Naive thymus-derived CD4-positive, alpha-beta T cell (primary cell): ENCODE measurements around the gene VAC14. TPM values are rescaled to one million over a fixed set of nuclear protein-coding genes. Genes with fewer than 3 reads are reported as not detected.
A peak's percentile ranks its signal among the peaks of the same experiment; 100 is the strongest.

Experiments used
- ATAC-seq: fragments of 150-1000 bp; cut with Tn5 transposase; 2 replicates; pipeline ENCODE4 v1.10.0; 2021; ENCODE audit warnings: mild to moderate bottlenecking, moderate library complexity
- CTCF ChIA-PET: fragments of 350-600 bp; sonication (Branson Sonifier 250); formaldehyde crosslinking; loops from one replicate; lab custom pipeline; 2021; ENCODE audit warnings: antibody characterized with exemption; lab: Charles Lee
- POLR2A ChIA-PET: fragments of 350-600 bp; sonication (Branson Sonifier 250); formaldehyde crosslinking; loops from one replicate; lab custom pipeline; 2021; ENCODE audit warnings: antibody characterized with exemption, inconsistent platforms; lab: Charles Lee
- DNase-seq, 9 donors: peaks; one replicate each; pipeline versions ENCODE4 v3.0.0 to v3.0.0-alpha.2; 2020 to 2022; ENCODE audit warnings: mixed read lengths in 1 of 9
- H3K27ac ChIP-seq: one replicate; pipeline ENCODE4 v1.7.0; 2013; ENCODE audit warnings: mild to moderate bottlenecking, low read depth, low read length, moderate library complexity
- H3K27me3 ChIP-seq, 2 donors: one replicate each; pipeline ENCODE4 v1.7.0; 2013; ENCODE audit warnings: low read length in 2 of 2, mild to moderate bottlenecking in 2 of 2, moderate library complexity in 2 of 2; ENCODE audit not compliant: control insufficient read depth in 2 of 2, insufficient read depth in 2 of 2
- H3K36me3 ChIP-seq, 3 experiments: 1 replicate in 2 of 3; 2 replicates in 1 of 3; pipeline ENCODE4 v1.7.0; 2013; ENCODE audit warnings: low read length in 3 of 3, mild to moderate bottlenecking in 3 of 3, moderate library complexity in 1 of 3; ENCODE audit not compliant: insufficient read depth in 3 of 3, control insufficient read depth in 2 of 3
- H3K4me1 ChIP-seq, 2 donors: one replicate each; pipeline ENCODE4 v1.7.0; 2013; ENCODE audit warnings: low read length in 2 of 2, mild to moderate bottlenecking in 2 of 2, moderate library complexity in 1 of 2; ENCODE audit not compliant: control insufficient read depth in 2 of 2, insufficient read depth in 2 of 2
- H3K4me3 ChIP-seq: 2 replicates; pipeline ENCODE4 v1.7.0; 2013; ENCODE audit warnings: mild to moderate bottlenecking, low read length
- H3K9me3 ChIP-seq, 3 experiments: 1 replicate in 2 of 3; 2 replicates in 1 of 3; pipeline ENCODE4 v1.7.0; 2013; ENCODE audit warnings: low read length in 3 of 3; ENCODE audit not compliant: control insufficient read depth in 2 of 3
- H3K27ac Mint-ChIP-seq, 9 donors: one replicate each; pipeline ENCODE4 v1.8.0; 2020 to 2022; ENCODE audit warnings: mixed read lengths in 9 of 9, mild to moderate bottlenecking in 8 of 9, moderate library complexity in 5 of 9, inconsistent platforms in 2 of 9
- H3K27me3 Mint-ChIP-seq, 5 donors: one replicate each; pipeline ENCODE4 v1.8.0; 2021 to 2022; ENCODE audit warnings: mixed read lengths in 5 of 5, mild to moderate bottlenecking in 1 of 5
- H3K36me3 Mint-ChIP-seq, 5 donors: one replicate each; pipeline ENCODE4 v1.8.0; 2020 to 2022; ENCODE audit warnings: mixed read lengths in 5 of 5, mild to moderate bottlenecking in 3 of 5, inconsistent platforms in 1 of 5
- H3K4me1 Mint-ChIP-seq, 7 donors: one replicate each; pipeline ENCODE4 v1.8.0; 2020 to 2022; ENCODE audit warnings: mixed read lengths in 7 of 7, mild to moderate bottlenecking in 3 of 7, inconsistent platforms in 1 of 7
- H3K4me3 Mint-ChIP-seq, 10 donors: one replicate each; pipeline ENCODE4 v1.8.0; 2020 to 2022; ENCODE audit warnings: mild to moderate bottlenecking in 10 of 10, mixed read lengths in 10 of 10, moderate library complexity in 6 of 10, inconsistent platforms in 2 of 10
- H3K9me3 Mint-ChIP-seq, 11 donors: one replicate each; pipeline ENCODE4 v1.8.0; 2020 to 2022; ENCODE audit warnings: mixed read lengths in 11 of 11, mild to moderate bottlenecking in 4 of 11, inconsistent platforms in 1 of 11, moderate library complexity in 1 of 11
- intact Hi-C, 2 donors: fragments of 100-400 bp; cut with micrococcal nuclease; formaldehyde crosslinking; loops; one replicate each; pipeline ENCODE4 v1.15.1; 2023
- polyA plus RNA-seq, 2 donors: library from polyadenylated mRNA; unstranded; fragments of 300-500 nt; fragmentation: Illumina TruSeq; gene quantifications; one replicate each; pipeline ENCODE4 v1.2.3, GENCODE V29; 2021
- total RNA-seq, 6 experiments: library from RNA in 5 of 6; stranded (reverse) in 5 of 6; gene quantifications; 1 replicate in 5 of 6; 2 replicates in 1 of 6; pipeline ENCODE4 v1.2.3 and lab custom pipeline; 2021 to 2026

Gene VAC14
- total and polyA plus RNA-seq, 7 experiments from 2014 or later: 29.2 to 61.2 (median 45.9) TPM

DNA sequence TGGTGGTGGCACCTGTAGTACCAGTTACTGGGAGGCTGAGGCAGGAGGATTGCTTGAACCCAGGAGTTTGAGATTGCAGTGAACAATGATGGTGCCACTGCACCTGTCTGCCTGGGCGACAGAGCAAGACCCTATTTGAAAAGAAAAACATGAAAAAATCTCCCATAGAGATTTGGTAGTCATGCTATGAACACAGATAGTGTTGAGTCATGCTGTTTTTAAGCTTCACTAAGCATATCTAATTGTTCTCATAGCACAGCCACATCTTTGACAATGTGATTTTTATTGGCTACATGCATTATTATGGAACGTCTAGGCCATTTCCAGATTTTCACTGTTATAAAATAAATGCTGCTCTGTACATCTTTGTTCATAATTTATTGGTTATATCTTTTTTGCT, 148.6 kb downstream of the VAC14 start:
- intact Hi-C loops: loop anchor here (2.0 to 10.0 kb wide), 5 partner anchors 75 to 270 kb away; no protein-coding TSS in a partner anchor
- no peak for DNase-seq
- Histone ChIP-seq H3K27ac (no peak overlapping the region), H3K27me3 (no peaks in the 10 kb centered on the region), H3K9me3 (no peaks in the 10 kb centered on the region), H3K4me1 (peaks cover 0 to 3% of the 10 kb centered on the region in 2 donors), H3K36me3 (no peaks in the 10 kb centered on the region), H3K4me3 (no peak overlapping the region)
- Mint-ChIP-seq H3K4me1 (peaks cover 4 to 6% (median 5%) of the 10 kb centered on the region in 7 donors), H3K27me3 (peaks cover 0 to 3% (median 0%) of the 10 kb centered on the region in 5 donors), H3K9me3 (peaks cover 0 to 2% (median 0%) of the 10 kb centered on the region in 11 donors), H3K36me3 (no peaks in the 10 kb centered on the region), H3K4me3 (no peak overlapping the region), H3K27ac (no peak overlapping the region)
- ChIA-PET POLR2A (no interaction called here), CTCF (interaction anchor here (0.8 to 0.9 kb wide), 2 partner anchors 279 to 282 kb away, joined by 3 to 4 read pairs; no protein-coding TSS in a partner anchor)
- ATAC-seq: no peak

DNA sequence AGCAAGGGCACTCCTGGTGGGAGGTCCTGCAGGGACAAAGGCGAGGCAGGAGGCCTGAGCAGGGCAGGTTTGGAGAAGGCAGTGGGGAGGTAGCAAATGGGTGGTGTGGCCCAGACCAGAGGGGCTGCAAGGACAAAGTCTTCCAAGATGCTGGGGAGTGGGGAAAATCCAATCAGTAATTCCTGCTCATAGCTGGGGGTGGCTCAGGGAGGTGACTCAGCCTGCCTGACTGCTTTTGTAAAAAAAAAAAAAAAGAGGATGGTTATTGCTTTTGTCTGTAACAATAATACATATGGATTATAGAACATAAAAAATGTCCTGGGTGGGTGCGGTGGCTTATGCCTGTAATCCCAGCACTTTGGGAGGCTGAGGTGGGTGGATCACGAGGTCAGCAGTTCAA, 149.4 kb downstream of the VAC14 start:
- H3K36me3 ChIP-seq: no peaks in the 10 kb centered on the region
- H3K4me1 ChIP-seq: peaks cover 0 to 3% of the 10 kb centered on the region in 2 donors
- no peaks in the 10 kb centered on the region for H3K27me3 ChIP-seq
- peak overlapping the region in 2 of 9 donors; percentile 4 to 32 for H3K27ac Mint-ChIP-seq
- no peaks in the 10 kb centered on the region for H3K9me3 ChIP-seq
- ATAC-seq (no peak), DNase-seq (no peak)
- peaks cover 0 to 2% (median 0%) of the 10 kb centered on the region in 11 donors for H3K9me3 Mint-ChIP-seq
- peaks cover 0 to 3% (median 0%) of the 10 kb centered on the region in 5 donors for H3K27me3 Mint-ChIP-seq
- H3K4me3 ChIP-seq: no peak overlapping the region
- intact Hi-C loops: loop anchor here (5.0 to 10.0 kb wide), 4 partner anchors 74 to 269 kb away; no protein-coding TSS in a partner anchor
- peaks cover 4 to 6% (median 5%) of the 10 kb centered on the region in 7 donors for H3K4me1 Mint-ChIP-seq
- ChIA-PET POLR2A (no interaction called here), CTCF (interaction anchor here (0.7 to 0.8 kb wide), 2 partner anchors 11 to 282 kb away, joined by 3 to 4 read pairs; no protein-coding TSS in a partner anchor)
- no peak overlapping the region for H3K27ac ChIP-seq
- no peak overlapping the region for H3K4me3 Mint-ChIP-seq
- no peaks in the 10 kb centered on the region for H3K36me3 Mint-ChIP-seq

DNA sequence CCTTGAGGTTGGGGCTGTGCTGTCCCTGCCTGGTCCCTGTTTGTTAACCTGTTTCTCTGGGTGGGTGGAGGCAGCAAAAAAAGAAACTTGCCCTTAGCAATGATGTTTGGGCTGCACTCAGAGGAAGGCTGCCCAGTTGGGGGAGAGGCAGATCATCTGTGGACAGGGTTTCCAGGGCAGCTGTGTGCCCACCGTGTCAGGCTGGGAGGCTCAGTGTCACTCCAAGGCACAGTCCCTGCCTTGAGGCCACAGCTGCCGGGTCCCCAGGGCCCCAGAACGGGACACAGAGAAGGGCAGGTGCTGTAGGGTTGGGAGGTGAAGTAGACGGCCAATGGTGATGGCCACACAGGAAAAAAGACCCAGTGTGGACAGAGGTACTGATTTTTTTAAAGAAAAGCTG, 150.7 kb downstream of the VAC14 start:
- H3K4me1 ChIP-seq: peaks cover 0 to 3% of the 10 kb centered on the region in 2 donors
- no peaks in the 10 kb centered on the region for H3K27me3 ChIP-seq
- Mint-ChIP-seq H3K4me3 (no peak overlapping the region), H3K9me3 (no peaks in the 10 kb centered on the region), H3K27me3 (peaks cover 0 to 3% (median 0%) of the 10 kb centered on the region in 5 donors), H3K4me1 (peaks cover 4 to 6% (median 5%) of the 10 kb centered on the region in 7 donors), H3K27ac (no peak overlapping the region), H3K36me3 (no peaks in the 10 kb centered on the region)
- ChIA-PET CTCF (interaction anchor here (0.6 kb wide), 1 partner anchor 281 kb away, joined by 4 read pairs; no protein-coding TSS in a partner anchor), POLR2A (no interaction called here)
- no peak overlapping the region for H3K4me3 ChIP-seq
- H3K9me3 ChIP-seq: no peaks in the 10 kb centered on the region
- no peaks in the 10 kb centered on the region for H3K36me3 ChIP-seq
- intact Hi-C loops: loop anchor here (5.0 to 10.0 kb wide), 4 partner anchors 73 to 268 kb away; no protein-coding TSS in a partner anchor
- no peak overlapping the region for H3K27ac ChIP-seq
- no peak for ATAC-seq
- no peak for DNase-seq

DNA sequence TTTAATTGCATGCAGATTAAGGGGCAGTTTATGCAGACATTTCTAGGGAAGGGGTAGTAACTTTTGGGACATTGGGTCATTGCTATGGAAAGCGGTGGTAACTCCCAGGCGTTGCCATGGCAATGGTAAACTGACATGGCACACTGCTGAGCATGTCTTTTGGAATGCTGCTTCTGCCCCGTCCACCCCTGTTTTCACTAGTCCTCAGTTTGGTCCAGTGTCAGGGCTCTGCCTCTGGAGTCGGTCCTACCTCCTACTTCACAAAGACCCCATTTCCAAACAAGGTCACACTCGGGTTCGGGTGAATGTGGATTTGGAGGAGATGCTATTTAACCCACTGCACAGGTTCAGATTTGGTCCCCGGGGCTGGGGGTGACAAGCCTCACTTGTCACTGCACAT, 151.7 kb downstream of the VAC14 start:
- Histone ChIP-seq H3K4me1 (peaks cover 0 to 3% of the 10 kb centered on the region in 2 donors), H3K27me3 (no peaks in the 10 kb centered on the region), H3K9me3 (no peaks in the 10 kb centered on the region), H3K4me3 (no peak overlapping the region), H3K36me3 (no peaks in the 10 kb centered on the region), H3K27ac (no peak overlapping the region)
- H3K27ac Mint-ChIP-seq: no peak overlapping the region
- H3K27me3 Mint-ChIP-seq: peaks cover 0 to 3% (median 0%) of the 10 kb centered on the region in 5 donors
- DNase-seq: no peak
- CTCF ChIA-PET: interaction anchor here (0.9 kb wide), 1 partner anchor 319 kb away, joined by 4 read pairs; no protein-coding TSS in a partner anchor
- no peak for ATAC-seq
- peaks cover 4 to 6% (median 5%) of the 10 kb centered on the region in 7 donors for H3K4me1 Mint-ChIP-seq
- intact Hi-C loops: no loop called here
- H3K4me3 Mint-ChIP-seq: no peak overlapping the region
- POLR2A ChIA-PET: no interaction called here
- H3K9me3 Mint-ChIP-seq: no peaks in the 10 kb centered on the region
- no peaks in the 10 kb centered on the region for H3K36me3 Mint-ChIP-seq

DNA sequence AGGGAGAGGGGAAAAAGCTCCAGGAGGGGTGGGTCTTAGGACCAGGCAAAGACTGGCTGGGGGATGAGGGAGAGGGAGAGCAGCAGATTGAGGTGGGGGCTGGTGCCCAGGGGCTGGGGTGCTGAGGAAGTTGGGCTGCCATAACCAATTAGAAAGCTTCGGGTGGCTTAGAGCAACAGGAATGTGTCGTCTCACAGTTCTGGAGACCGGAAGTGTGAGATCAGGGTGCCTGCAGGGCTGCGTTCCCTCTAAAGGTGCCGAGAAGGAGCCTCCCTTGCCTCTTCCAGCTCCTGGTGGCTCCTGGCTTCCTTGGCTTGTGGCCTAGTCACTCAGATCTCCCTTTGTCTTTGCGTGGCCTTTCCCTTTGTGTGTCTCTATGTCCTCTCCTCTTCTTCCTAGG, 152.4 kb downstream of the VAC14 start:
- Histone ChIP-seq H3K4me3 (no peak overlapping the region), H3K27ac (no peak overlapping the region), H3K27me3 (no peaks in the 10 kb centered on the region), H3K9me3 (no peaks in the 10 kb centered on the region), H3K36me3 (no peaks in the 10 kb centered on the region), H3K4me1 (no peaks in the 10 kb centered on the region)
- intact Hi-C loops: no loop called here
- Mint-ChIP-seq H3K27me3 (peaks cover 0 to 3% (median 0%) of the 10 kb centered on the region in 5 donors), H3K36me3 (no peaks in the 10 kb centered on the region), H3K9me3 (no peaks in the 10 kb centered on the region), H3K27ac (no peak overlapping the region), H3K4me3 (no peak overlapping the region), H3K4me1 (peaks cover under 1 to 1% (median under 1%) of the 10 kb centered on the region in 7 donors)
- ChIA-PET CTCF (interaction anchor here (0.9 kb wide), 1 partner anchor 318 kb away, joined by 4 read pairs; no protein-coding TSS in a partner anchor), POLR2A (no interaction called here)
- ATAC-seq (no peak), DNase-seq (no peak)

DNA sequence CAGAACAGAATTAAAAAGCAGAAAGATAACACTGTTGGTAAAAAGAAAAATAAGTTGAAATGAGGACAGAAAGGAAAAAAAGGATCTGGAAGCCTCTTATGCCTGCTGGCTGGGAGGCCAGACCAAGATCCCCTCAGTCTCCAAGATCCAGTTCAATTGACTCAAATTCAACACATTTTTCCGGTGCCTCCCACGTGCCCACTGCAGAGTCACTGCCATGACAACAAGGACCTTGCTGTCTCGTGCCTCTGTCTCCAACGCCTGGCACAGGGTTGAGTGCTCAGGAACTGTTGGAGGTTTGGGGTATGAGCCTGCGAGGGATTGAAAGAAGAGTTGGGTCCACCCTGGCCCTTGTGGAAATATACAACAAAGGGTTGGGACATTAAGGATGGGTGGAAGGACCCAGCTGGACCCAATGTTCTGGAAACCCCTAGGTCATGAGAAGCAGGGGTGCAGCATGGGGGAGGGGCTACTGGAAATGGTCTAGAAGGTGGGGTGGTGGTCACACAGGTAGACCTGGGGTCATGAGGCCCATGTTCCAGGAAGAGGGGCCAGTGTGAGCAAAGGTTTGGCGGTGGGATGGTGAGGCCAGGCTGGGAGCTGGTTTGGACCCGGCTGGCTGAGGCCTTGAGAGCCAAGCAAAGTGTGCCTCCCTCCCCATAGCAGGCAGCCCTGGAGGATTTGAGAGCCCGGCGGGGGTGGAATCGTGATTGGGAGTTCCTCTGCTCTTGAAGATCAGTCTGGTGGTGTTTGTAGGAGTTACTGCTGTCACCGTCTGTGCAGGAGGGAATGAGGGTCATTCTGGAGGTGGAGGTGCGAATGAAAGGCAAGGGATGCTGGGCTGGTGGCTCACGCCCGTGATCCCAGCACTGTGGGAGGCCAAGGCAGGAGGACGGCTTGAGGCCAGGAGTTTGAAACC, 153.3 kb downstream of the VAC14 start:
- no peak overlapping the region for H3K27ac ChIP-seq
- ChIA-PET POLR2A (no interaction called here), CTCF (no interaction called here)
- H3K36me3 ChIP-seq: no peaks in the 10 kb centered on the region
- Mint-ChIP-seq H3K27me3 (peaks cover 0 to 4% (median under 1%) of the 10 kb centered on the region in 5 donors), H3K4me3 (no peak overlapping the region), H3K4me1 (no peaks in the 10 kb centered on the region), H3K9me3 (no peaks in the 10 kb centered on the region), H3K27ac (no peak overlapping the region), H3K36me3 (no peaks in the 10 kb centered on the region)
- H3K27me3 ChIP-seq: no peaks in the 10 kb centered on the region
- DNase-seq: no peak
- H3K9me3 ChIP-seq: no peaks in the 10 kb centered on the region
- intact Hi-C loops: no loop called here
- no peak overlapping the region for H3K4me3 ChIP-seq
- ATAC-seq: no peak
- H3K4me1 ChIP-seq: no peaks in the 10 kb centered on the region
